Parathyroid adenoma (tissue), 2 donors: ENCODE measurements around the gene NBAS.

ENCODE experiments used
- H2AFZ ChIP-seq: fragments of 300-600 bp; sonication (generic); one replicate; pipeline ENCODE4 v1.7.0; 2017; ENCODE audit warnings: antibody characterized with exemption, mild to moderate bottlenecking
- H3K27ac ChIP-seq: fragments of 300-600 bp; sonication (generic); one replicate; pipeline ENCODE4 v1.7.0; 2017
- H3K27me3 ChIP-seq: fragments of 300-600 bp; sonication (generic); one replicate; pipeline ENCODE4 v1.7.0; 2017; ENCODE audit warnings: low read length; ENCODE audit not compliant: control insufficient read depth, insufficient read depth
- H3K36me3 ChIP-seq: fragments of 300-600 bp; sonication (generic); one replicate; pipeline ENCODE4 v1.7.0; 2017; ENCODE audit warnings: low read length; ENCODE audit not compliant: control insufficient read depth, insufficient read depth
- H3K4me1 ChIP-seq: fragments of 300-600 bp; sonication (generic); one replicate; pipeline ENCODE4 v1.7.0; 2017; ENCODE audit warnings: control low read depth
- H3K4me2 ChIP-seq: fragments of 300-600 bp; sonication (generic); one replicate; pipeline ENCODE4 v1.7.0; 2017; ENCODE audit warnings: low read length
- H3K4me3 ChIP-seq: fragments of 300-600 bp; sonication (generic); one replicate; pipeline ENCODE4 v1.7.0; 2017; ENCODE audit warnings: low read depth, low read length
- H3K79me2 ChIP-seq: fragments of 300-600 bp; sonication (generic); one replicate; pipeline ENCODE4 v1.7.0; 2017; ENCODE audit warnings: control low read depth
- H3K9ac ChIP-seq: fragments of 300-600 bp; sonication (generic); one replicate; pipeline ENCODE4 v1.7.0; 2017; ENCODE audit warnings: mild to moderate bottlenecking
- H3K9me3 ChIP-seq: fragments of 300-600 bp; sonication (generic); one replicate; pipeline ENCODE4 v1.7.0; 2017; ENCODE audit warnings: low read length; ENCODE audit not compliant: control insufficient read depth
- TF ChIP-seq, protein P1 (sequence below): fragments of 300-600 bp; sonication (generic); IDR thresholded peaks from one replicate; pipeline ENCODE4 v1.7.0; 2017; ENCODE audit warnings: antibody characterized with exemption, mild to moderate bottlenecking
- donor health status: primary hyperparathyroidism.

Gene NBAS

DNA sequence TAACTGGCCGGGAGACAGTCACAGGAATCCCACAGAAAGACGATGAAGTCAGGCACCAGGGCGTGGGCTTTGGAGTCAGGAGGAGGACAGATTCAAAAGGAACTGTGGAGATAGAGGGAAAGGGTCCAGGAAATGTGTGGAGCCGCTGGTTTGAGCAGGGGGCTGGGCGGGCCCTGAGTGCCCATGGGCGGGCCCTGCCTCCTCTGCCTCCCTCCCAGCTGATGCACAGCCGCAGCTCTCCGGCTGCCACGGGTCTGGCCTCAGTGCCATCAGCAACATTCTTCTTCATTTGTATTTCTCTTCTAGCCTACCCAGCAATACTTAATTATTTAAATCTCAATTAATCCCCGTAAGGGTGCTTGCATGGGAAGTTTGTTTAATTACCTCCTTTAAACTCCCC lies 432.3 kb downstream of the NBAS start:
- H2AFZ ChIP-seq: no peak overlapping the region
- no peak overlapping the region for H3K9ac ChIP-seq
- no peaks in the 10 kb centered on the region for H3K4me1 ChIP-seq
- TF ChIP-seq, protein P1, sequence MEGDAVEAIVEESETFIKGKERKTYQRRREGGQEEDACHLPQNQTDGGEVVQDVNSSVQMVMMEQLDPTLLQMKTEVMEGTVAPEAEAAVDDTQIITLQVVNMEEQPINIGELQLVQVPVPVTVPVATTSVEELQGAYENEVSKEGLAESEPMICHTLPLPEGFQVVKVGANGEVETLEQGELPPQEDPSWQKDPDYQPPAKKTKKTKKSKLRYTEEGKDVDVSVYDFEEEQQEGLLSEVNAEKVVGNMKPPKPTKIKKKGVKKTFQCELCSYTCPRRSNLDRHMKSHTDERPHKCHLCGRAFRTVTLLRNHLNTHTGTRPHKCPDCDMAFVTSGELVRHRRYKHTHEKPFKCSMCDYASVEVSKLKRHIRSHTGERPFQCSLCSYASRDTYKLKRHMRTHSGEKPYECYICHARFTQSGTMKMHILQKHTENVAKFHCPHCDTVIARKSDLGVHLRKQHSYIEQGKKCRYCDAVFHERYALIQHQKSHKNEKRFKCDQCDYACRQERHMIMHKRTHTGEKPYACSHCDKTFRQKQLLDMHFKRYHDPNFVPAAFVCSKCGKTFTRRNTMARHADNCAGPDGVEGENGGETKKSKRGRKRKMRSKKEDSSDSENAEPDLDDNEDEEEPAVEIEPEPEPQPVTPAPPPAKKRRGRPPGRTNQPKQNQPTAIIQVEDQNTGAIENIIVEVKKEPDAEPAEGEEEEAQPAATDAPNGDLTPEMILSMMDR: no peak
- no peak overlapping the region for H3K27ac ChIP-seq
- no peaks in the 10 kb centered on the region for H3K9me3 ChIP-seq
- no peaks in the 10 kb centered on the region for H3K79me2 ChIP-seq
- no peaks in the 10 kb centered on the region for H3K36me3 ChIP-seq
- no peaks in the 10 kb centered on the region for H3K27me3 ChIP-seq
- H3K4me2 ChIP-seq: no peak overlapping the region
- H3K4me3 ChIP-seq: no peak overlapping the region

DNA sequence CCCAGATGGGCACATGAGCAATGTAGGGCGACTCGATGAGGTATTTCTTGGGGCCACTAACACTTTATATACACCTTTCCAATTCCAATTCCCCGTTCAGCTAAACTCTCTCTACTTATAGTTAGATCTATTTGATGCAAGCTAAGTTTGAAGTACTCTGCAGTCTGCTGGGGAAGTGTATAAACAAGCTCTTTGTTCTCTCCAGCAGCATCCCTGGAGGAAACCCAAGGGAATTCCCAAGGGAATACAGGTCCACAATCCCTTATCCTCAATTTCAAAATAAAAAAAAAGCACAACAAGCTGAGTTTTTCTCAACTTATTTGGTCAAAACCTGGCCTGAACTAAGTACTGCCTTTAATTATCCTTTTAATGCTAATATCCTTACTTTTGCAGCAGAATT lies 433.3 kb downstream of the NBAS start:
- no peak overlapping the region for H3K9ac ChIP-seq
- H3K4me2 ChIP-seq: no peak overlapping the region
- H3K27ac ChIP-seq: no peak overlapping the region
- TF ChIP-seq, protein P1: no peak
- no peaks in the 10 kb centered on the region for H3K79me2 ChIP-seq
- no peaks in the 10 kb centered on the region for H3K27me3 ChIP-seq
- no peaks in the 10 kb centered on the region for H3K36me3 ChIP-seq
- no peaks in the 10 kb centered on the region for H3K4me1 ChIP-seq
- H3K9me3 ChIP-seq: no peaks in the 10 kb centered on the region
- no peak overlapping the region for H2AFZ ChIP-seq
- no peak overlapping the region for H3K4me3 ChIP-seq

DNA sequence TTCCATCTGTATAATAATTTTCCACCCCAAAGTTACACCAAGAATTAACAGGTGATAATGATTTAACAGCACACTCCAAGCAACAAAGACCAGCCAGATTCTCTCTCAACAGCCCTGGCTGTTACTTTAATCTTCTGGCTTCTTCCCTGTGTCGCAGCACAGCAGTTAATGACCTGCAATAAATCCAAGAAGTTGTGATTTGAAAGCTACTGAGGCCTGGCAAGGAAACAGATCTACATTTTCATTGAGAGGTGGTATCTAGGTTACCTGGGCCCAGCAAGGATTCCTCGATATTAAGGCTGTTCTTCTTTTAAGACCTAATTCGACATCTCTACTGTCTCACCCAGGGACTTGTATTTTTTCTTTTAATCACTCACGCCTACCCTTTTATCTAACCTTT lies 433.8 kb downstream of the NBAS start:
- no peak overlapping the region for H2AFZ ChIP-seq
- no peaks in the 10 kb centered on the region for H3K36me3 ChIP-seq
- H3K27me3 ChIP-seq: no peaks in the 10 kb centered on the region
- H3K4me2 ChIP-seq: no peak overlapping the region
- TF ChIP-seq, protein P1: no peak
- no peaks in the 10 kb centered on the region for H3K79me2 ChIP-seq
- no peaks in the 10 kb centered on the region for H3K9me3 ChIP-seq
- no peak overlapping the region for H3K4me3 ChIP-seq
- H3K27ac ChIP-seq: no peak overlapping the region
- H3K9ac ChIP-seq: no peak overlapping the region
- no peaks in the 10 kb centered on the region for H3K4me1 ChIP-seq

DNA sequence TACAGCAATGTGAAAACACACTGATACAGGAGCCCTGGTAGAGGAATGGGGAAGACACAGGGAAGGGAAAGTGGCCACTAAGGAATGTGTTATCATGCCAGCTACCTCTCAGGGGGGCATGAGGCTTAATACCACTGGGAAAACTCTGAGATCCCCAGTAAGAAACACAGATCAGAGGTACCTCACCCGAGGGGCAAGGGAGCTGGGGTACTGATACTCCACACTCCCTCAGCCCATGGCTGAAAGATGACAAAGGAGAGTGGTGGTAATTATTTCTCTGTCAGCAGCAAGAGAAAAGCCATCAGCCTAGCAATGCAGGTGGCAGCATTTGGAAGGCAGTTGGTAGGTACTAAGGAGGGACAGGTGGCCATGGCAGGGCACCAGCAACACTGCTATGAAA lies 434.8 kb downstream of the NBAS start:
- H3K36me3 ChIP-seq: no peaks in the 10 kb centered on the region
- H2AFZ ChIP-seq: no peak overlapping the region
- H3K4me2 ChIP-seq: no peak overlapping the region
- H3K27ac ChIP-seq: no peak overlapping the region
- no peaks in the 10 kb centered on the region for H3K9me3 ChIP-seq
- no peak overlapping the region for H3K9ac ChIP-seq
- no peaks in the 10 kb centered on the region for H3K27me3 ChIP-seq
- H3K4me3 ChIP-seq: no peak overlapping the region
- TF ChIP-seq, protein P1: no peak
- H3K79me2 ChIP-seq: no peaks in the 10 kb centered on the region
- H3K4me1 ChIP-seq: no peaks in the 10 kb centered on the region

DNA sequence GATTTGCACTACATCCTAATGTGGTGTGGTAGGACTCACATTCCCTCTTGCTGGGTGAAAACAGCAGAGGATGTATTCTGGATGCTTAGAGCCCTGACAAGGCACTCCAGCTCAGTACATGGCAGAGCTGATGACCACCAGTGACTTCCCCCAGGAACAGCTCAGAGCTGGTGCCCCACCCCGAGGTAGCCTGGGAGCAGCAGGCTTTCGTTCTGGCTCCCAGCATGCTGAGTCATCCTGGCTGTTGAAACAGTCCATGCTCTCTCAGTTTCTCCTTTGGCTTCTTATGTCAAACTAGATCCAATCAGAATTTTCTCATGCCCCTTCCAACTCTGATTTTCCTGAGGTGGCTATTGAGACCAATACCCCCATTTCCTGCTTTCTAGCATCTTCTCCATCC lies 438.2 kb downstream of the NBAS start:
- Histone ChIP-seq H3K9me3 (no peaks in the 10 kb centered on the region), H2AFZ (no peak overlapping the region), H3K4me1 (no peaks in the 10 kb centered on the region), H3K27me3 (no peaks in the 10 kb centered on the region), H3K36me3 (no peaks in the 10 kb centered on the region), H3K79me2 (no peaks in the 10 kb centered on the region), H3K27ac (no peak overlapping the region), H3K9ac (no peak overlapping the region), H3K4me3 (no peak overlapping the region), H3K4me2 (no peak overlapping the region)
- TF ChIP-seq, protein P1: no peak
